Neural cell (in vitro differentiated cells): Measurements from ENCODE around the gene WIPI1. TPM values are rescaled to one million over a fixed set of nuclear protein-coding genes. Genes with fewer than 3 reads are reported as not detected.

ENCODE experiments used
- H2AFZ ChIP-seq: fragments of 200-600, 300-800 bp; sonication (generic), shearing (Covaris generic); 2 replicates; pipeline ENCODE4 v1.6.0; 2014; ENCODE audit warnings: low read depth, mild to moderate bottlenecking, antibody characterized with exemption, low read length, moderate library complexity
- H3F3A ChIP-seq: fragments of 200-600 bp; shearing (Covaris generic); 2 replicates; pipeline ENCODE4 v1.6.1; 2016; ENCODE audit warnings: mild to moderate bottlenecking, moderate library complexity, mixed read lengths, antibody characterized with exemption, low read length; ENCODE audit not compliant: insufficient read depth, poor library complexity, severe bottlenecking
- H3K27ac ChIP-seq: fragments of 200-600, 300-800 bp; sonication (generic), shearing (Covaris generic); 2 replicates; pipeline ENCODE4 v1.5.1; 2014; ENCODE audit warnings: mild to moderate bottlenecking, low read length, moderate library complexity
- H3K27me3 ChIP-seq: fragments of 300-800, 200-600 bp; sonication (generic), shearing (Covaris generic); 2 replicates; pipeline ENCODE4 v1.6.0; 2014; ENCODE audit warnings: mild to moderate bottlenecking, low read depth, low read length, moderate library complexity; ENCODE audit not compliant: insufficient read depth
- H3K36me3 ChIP-seq: fragments of 300-800, 200-600 bp; sonication (generic), shearing (Covaris generic); 2 replicates; pipeline ENCODE4 v1.5.1; 2014; ENCODE audit warnings: mild to moderate bottlenecking, antibody characterized with exemption, low read length, moderate library complexity; ENCODE audit not compliant: insufficient read depth
- H3K4me2 ChIP-seq: fragments of 300-800, 200-600 bp; sonication (generic), shearing (Covaris generic); 2 replicates; pipeline ENCODE4 v1.6.0; 2014; ENCODE audit warnings: mild to moderate bottlenecking, low read length
- H3K4me3 ChIP-seq: fragments of 300-800, 200-600 bp; sonication (generic), shearing (Covaris generic); 2 replicates; pipeline ENCODE4 v1.5.1; 2014; ENCODE audit warnings: mild to moderate bottlenecking, low read length, moderate library complexity
- H3K79me2 ChIP-seq: fragments of 200-600 bp; shearing (Covaris generic); replicated peaks from 2 replicates; pipeline ENCODE4 v1.6.0; 2014; ENCODE audit warnings: mild to moderate bottlenecking, low read length, moderate library complexity; ENCODE audit not compliant: insufficient read depth
- H3K9ac ChIP-seq: fragments of 300-800, 200-600 bp; sonication (generic), shearing (Covaris generic); 2 replicates; pipeline ENCODE4 v1.6.1; 2016; ENCODE audit warnings: mild to moderate bottlenecking, low read length, mixed read lengths
- H3K9me2 ChIP-seq: fragments of 200-600 bp; shearing (Covaris generic); 2 replicates; pipeline ENCODE4 v1.6.1; 2016; ENCODE audit warnings: mild to moderate bottlenecking, low read length, mixed read lengths; ENCODE audit not compliant: insufficient read depth
- H3K9me3 ChIP-seq: fragments of 200-600, 300-800 bp; sonication (generic), shearing (Covaris generic); 2 replicates; pipeline ENCODE4 v1.6.1; 2016; ENCODE audit warnings: mild to moderate bottlenecking, mixed run types, low read length, moderate library complexity, mixed read lengths
- H4K20me1 ChIP-seq: fragments of 200-600 bp; shearing (Covaris generic); 2 replicates; pipeline ENCODE4 v1.6.1; 2016; ENCODE audit warnings: mild to moderate bottlenecking, mixed run types; ENCODE audit not compliant: insufficient read depth
- EP300 ChIP-seq: fragments of 450-650 bp; conservative IDR thresholded peaks from 2 replicates; pipeline ENCODE4 v1.6.1; 2014; ENCODE audit warnings: antibody characterized with exemption, mild to moderate bottlenecking, moderate library complexity; ENCODE audit not compliant: poor library complexity, severe bottlenecking
- EZH2 ChIP-seq: fragments of 200-600, 300-800 bp; shearing (Covaris generic), sonication (generic); IDR thresholded peaks from 2 replicates; pipeline ENCODE4 v1.6.1; 2014; ENCODE audit warnings: antibody characterized with exemption, low read length, borderline replicate concordance, mild to moderate bottlenecking; ENCODE audit not compliant: insufficient read depth, poor library complexity, severe bottlenecking
- MXI1 ChIP-seq: fragments of 450-650 bp; conservative IDR thresholded peaks from 2 replicates; pipeline ENCODE4 v1.6.1; 2014; ENCODE audit warnings: antibody characterized with exemption, mild to moderate bottlenecking; ENCODE audit not compliant: poor library complexity, severe bottlenecking
- POLR2AphosphoS5 ChIP-seq: IDR thresholded peaks from 2 replicates; pipeline ENCODE4 v1.6.1; 2012
- RAD21 ChIP-seq: fragments of 450-650 bp; conservative IDR thresholded peaks from 2 replicates; pipeline ENCODE4 v1.6.1; 2014; ENCODE audit warnings: antibody characterized with exemption, mild to moderate bottlenecking, moderate library complexity
- SMC3 ChIP-seq: fragments of 450-650 bp; conservative IDR thresholded peaks from 2 replicates; pipeline ENCODE4 v1.6.1; 2014; ENCODE audit warnings: antibody characterized with exemption, mild to moderate bottlenecking, moderate library complexity; ENCODE audit not compliant: poor library complexity
- TAF1 ChIP-seq: IDR thresholded peaks from 2 replicates; pipeline ENCODE4 v1.6.1; 2012; ENCODE audit warnings: low read depth
- polyA plus RNA-seq: library from polyadenylated mRNA; depleted of rRNA; stranded (reverse); fragments of >200 nt; gene quantifications from 2 replicates; pipeline ENCODE4 v1.2.3, GENCODE V29; 2014
- TF ChIP-seq, protein P1 (sequence below): fragments of 450-650 bp; IDR thresholded peaks from 2 replicates; pipeline ENCODE4 v1.5.1; 2014; ENCODE audit warnings: antibody characterized with exemption, mild to moderate bottlenecking, moderate library complexity; ENCODE audit not compliant: poor library complexity, severe bottlenecking
- TF ChIP-seq, protein P2 (sequence below): IDR thresholded peaks from 2 replicates; pipeline ENCODE4 v1.6.1; 2012; ENCODE audit warnings: borderline replicate concordance

WIPI1 gene
- polyA plus RNA-seq, 1 donor from 2014 or later = 17.8 TPM

DNA sequence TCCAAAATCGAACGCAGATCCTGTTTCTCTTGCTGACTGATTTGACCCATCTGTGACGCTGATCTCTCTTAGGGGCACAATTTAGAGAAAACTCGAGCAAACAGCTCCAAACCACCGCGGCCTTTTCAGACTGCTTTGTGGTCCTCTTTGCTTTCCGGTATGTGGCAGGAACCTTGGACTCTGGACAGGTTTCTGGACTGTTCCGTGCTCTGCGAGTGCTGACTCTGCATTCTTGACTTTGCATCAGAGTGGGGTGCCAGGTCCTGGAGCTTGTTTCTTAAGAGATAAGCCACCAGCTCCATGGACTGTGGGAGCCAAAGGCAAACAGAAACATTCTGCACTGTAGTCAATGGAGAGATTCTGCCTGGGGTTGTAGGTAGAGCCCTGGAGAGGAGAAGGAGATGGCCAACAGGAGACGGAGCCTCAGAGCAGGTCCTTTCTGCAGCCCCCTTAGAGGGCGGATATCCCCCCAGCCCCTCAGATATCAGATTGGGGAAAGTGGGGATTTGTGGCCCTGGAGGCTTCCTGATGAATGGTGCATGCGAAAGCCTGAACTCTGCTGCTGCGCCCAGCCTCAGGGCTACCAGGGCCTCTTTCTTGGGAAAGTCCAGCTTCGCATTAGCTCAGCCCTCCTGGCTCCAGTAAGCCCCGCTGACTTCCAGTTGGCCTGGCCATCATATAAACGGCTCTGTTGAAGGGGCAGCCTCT lies 65.6 kb downstream of the WIPI1 start:
- Histone ChIP-seq H3K27ac (no peak overlapping the region), H4K20me1 (no peaks in the 10 kb centered on the region), H3K9me2 (no peaks in the 10 kb centered on the region), H3K4me3 (no peak overlapping the region), H3F3A (no peaks in the 10 kb centered on the region), H3K9ac (no peak overlapping the region), H2AFZ (no peak overlapping the region), H3K79me2 (no peaks in the 10 kb centered on the region), H3K27me3 (no peaks in the 10 kb centered on the region), H3K9me3 (no peaks in the 10 kb centered on the region), H3K36me3 (no peaks in the 10 kb centered on the region), H3K4me2 (no peak overlapping the region)
- no peak for TF ChIP-seq EZH2
- no peak for TF ChIP-seq POLR2AphosphoS5
- TF ChIP-seq TAF1 = no peak
- TF ChIP-seq MXI1 = no peak
- TF ChIP-seq EP300 = no peak
- TF ChIP-seq, protein P1, sequence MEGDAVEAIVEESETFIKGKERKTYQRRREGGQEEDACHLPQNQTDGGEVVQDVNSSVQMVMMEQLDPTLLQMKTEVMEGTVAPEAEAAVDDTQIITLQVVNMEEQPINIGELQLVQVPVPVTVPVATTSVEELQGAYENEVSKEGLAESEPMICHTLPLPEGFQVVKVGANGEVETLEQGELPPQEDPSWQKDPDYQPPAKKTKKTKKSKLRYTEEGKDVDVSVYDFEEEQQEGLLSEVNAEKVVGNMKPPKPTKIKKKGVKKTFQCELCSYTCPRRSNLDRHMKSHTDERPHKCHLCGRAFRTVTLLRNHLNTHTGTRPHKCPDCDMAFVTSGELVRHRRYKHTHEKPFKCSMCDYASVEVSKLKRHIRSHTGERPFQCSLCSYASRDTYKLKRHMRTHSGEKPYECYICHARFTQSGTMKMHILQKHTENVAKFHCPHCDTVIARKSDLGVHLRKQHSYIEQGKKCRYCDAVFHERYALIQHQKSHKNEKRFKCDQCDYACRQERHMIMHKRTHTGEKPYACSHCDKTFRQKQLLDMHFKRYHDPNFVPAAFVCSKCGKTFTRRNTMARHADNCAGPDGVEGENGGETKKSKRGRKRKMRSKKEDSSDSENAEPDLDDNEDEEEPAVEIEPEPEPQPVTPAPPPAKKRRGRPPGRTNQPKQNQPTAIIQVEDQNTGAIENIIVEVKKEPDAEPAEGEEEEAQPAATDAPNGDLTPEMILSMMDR = no peak
- TF ChIP-seq RAD21 = no peak

DNA sequence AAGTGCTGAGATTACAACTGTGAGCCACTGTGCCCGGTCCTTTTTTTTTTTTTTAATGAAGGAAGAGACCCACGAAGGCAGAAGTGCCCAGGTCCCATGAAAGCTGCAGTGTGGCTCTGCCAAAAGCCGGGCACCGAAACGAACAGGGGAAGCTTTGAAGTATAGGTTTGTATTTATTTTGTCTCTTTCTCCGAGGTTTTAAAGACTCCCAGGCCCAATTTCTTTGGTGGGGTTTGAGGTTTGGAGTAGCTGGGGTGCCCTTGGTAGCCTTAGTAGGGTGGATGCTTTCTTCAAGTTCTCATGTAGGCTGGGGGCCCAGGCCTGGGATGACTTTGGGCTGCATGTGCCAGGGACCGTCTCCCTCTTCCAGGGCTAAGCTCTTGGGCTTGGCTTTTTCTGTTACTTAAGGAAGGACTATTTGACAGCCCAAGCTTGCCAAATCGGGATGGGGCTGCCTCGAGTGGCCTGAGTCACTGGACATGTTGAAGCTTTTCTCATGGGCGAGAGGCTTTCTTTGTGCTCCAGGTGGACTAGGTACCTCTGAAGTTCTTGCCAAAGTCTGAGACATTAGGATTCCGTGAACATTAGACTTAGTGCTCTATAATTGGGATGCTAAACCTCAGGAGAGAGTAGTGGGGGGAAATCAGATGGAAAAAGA lies 66.3 kb downstream of the WIPI1 start:
- Histone ChIP-seq H2AFZ (no peak overlapping the region), H3K79me2 (no peaks in the 10 kb centered on the region), H3K36me3 (no peaks in the 10 kb centered on the region), H3K4me2 (no peak overlapping the region), H3K9ac (no peak overlapping the region), H3F3A (no peaks in the 10 kb centered on the region), H3K27ac (no peak overlapping the region), H4K20me1 (no peaks in the 10 kb centered on the region), H3K27me3 (no peaks in the 10 kb centered on the region), H3K9me3 (no peaks in the 10 kb centered on the region), H3K9me2 (no peaks in the 10 kb centered on the region), H3K4me3 (no peak overlapping the region)
- TF ChIP-seq POLR2AphosphoS5 (no peak), RAD21 (no peak), MXI1 (no peak), EP300 (no peak), TAF1 (no peak), SMC3 (no peak), EZH2 (no peak)
- TF ChIP-seq, protein P2, sequence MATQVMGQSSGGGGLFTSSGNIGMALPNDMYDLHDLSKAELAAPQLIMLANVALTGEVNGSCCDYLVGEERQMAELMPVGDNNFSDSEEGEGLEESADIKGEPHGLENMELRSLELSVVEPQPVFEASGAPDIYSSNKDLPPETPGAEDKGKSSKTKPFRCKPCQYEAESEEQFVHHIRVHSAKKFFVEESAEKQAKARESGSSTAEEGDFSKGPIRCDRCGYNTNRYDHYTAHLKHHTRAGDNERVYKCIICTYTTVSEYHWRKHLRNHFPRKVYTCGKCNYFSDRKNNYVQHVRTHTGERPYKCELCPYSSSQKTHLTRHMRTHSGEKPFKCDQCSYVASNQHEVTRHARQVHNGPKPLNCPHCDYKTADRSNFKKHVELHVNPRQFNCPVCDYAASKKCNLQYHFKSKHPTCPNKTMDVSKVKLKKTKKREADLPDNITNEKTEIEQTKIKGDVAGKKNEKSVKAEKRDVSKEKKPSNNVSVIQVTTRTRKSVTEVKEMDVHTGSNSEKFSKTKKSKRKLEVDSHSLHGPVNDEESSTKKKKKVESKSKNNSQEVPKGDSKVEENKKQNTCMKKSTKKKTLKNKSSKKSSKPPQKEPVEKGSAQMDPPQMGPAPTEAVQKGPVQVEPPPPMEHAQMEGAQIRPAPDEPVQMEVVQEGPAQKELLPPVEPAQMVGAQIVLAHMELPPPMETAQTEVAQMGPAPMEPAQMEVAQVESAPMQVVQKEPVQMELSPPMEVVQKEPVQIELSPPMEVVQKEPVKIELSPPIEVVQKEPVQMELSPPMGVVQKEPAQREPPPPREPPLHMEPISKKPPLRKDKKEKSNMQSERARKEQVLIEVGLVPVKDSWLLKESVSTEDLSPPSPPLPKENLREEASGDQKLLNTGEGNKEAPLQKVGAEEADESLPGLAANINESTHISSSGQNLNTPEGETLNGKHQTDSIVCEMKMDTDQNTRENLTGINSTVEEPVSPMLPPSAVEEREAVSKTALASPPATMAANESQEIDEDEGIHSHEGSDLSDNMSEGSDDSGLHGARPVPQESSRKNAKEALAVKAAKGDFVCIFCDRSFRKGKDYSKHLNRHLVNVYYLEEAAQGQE = no peak
- TF ChIP-seq, protein P1 = no peak
